Transverse colon (tissue), 4 donors: ENCODE results near the gene PCSK5.

Source experiments
- POLR2A ChIP-seq: fragments of 450-650 bp; IDR thresholded peaks from one replicate; pipeline ENCODE4 v1.6.1; 2016; ENCODE audit warnings: antibody characterized with exemption, mild to moderate bottlenecking, moderate library complexity
- POLR2AphosphoS5 ChIP-seq, 3 donors: sonication (generic); formaldehyde crosslinking; IDR thresholded peaks; one replicate each; pipeline ENCODE4 v1.6.1; 2016; ENCODE audit warnings: antibody characterized with exemption in 3 of 3
- TF ChIP-seq, protein P1 (sequence below), 5 experiments: fragments of 200-600 bp in 3 of 5; fragments of 450-650 bp in 2 of 5; sonication (generic) in 3 of 5; IDR thresholded peaks; 1 replicate in 2 of 5; 2 replicates in 3 of 5; pipeline ENCODE4 v1.5.1; 2016 to 2017; ENCODE audit warnings: antibody characterized with exemption in 5 of 5, inconsistent platforms in 3 of 5, mild to moderate bottlenecking in 2 of 5, moderate library complexity in 1 of 5

DNA sequence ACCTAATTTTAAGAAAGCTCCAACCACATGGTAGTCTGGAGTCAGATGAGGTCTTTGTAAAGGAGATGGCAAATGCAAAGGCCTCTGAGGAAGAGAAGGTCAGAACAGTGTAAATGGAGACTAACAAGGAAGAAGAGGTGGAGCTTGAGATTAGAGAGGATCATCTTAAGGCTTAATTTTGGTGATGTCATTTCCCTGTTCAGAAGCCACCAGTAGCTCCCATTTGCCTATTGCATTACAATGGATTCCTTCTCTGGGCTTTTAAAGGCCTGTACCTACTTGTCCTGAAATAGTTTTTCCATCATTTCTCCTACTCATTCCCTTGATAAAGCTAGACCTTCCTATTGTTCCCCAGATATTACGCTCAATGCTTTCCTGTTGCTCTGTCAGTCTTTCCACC, 16.1 kb downstream of the PCSK5 start:
- TF ChIP-seq, protein P1, sequence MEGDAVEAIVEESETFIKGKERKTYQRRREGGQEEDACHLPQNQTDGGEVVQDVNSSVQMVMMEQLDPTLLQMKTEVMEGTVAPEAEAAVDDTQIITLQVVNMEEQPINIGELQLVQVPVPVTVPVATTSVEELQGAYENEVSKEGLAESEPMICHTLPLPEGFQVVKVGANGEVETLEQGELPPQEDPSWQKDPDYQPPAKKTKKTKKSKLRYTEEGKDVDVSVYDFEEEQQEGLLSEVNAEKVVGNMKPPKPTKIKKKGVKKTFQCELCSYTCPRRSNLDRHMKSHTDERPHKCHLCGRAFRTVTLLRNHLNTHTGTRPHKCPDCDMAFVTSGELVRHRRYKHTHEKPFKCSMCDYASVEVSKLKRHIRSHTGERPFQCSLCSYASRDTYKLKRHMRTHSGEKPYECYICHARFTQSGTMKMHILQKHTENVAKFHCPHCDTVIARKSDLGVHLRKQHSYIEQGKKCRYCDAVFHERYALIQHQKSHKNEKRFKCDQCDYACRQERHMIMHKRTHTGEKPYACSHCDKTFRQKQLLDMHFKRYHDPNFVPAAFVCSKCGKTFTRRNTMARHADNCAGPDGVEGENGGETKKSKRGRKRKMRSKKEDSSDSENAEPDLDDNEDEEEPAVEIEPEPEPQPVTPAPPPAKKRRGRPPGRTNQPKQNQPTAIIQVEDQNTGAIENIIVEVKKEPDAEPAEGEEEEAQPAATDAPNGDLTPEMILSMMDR (IDR thresholded peaks at IDR 0.05) = no peak
- TF ChIP-seq POLR2A = no peak
- no peak for TF ChIP-seq POLR2AphosphoS5 (IDR thresholded peaks at IDR 0.05)
